HG03108 (cell line): Measurements from ENCODE around the gene PYROXD2.

Experiments used
- ATAC-seq: cut with Tn5 transposase; IDR thresholded peaks from one replicate; pipeline ENCODE4 v1.9.1; 2021; ENCODE audit warnings: moderate library complexity; ENCODE audit not compliant: unreplicated experiment

The PYROXD2 gene

DNA sequence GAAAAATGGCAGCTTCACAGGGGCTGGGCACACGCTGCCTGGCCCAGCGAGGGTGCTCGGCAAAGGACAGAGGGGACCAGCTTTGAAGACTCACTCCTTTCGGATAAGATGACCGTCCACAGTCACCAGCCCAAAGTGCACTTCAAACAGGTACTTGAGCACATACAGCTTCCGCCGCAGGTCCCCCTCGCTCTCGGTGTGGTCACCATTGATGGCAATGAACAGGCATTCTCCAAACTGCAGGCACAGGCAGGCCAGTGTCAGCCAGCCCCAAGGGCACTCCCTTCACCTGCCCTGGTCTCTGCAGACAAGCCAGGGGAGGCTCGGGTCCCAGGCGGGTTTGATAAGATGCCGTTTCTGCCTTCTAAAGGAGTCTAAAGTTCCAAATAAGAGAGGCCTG, 20.2 kb upstream of the PYROXD2 start:
- no peak for ATAC-seq

DNA sequence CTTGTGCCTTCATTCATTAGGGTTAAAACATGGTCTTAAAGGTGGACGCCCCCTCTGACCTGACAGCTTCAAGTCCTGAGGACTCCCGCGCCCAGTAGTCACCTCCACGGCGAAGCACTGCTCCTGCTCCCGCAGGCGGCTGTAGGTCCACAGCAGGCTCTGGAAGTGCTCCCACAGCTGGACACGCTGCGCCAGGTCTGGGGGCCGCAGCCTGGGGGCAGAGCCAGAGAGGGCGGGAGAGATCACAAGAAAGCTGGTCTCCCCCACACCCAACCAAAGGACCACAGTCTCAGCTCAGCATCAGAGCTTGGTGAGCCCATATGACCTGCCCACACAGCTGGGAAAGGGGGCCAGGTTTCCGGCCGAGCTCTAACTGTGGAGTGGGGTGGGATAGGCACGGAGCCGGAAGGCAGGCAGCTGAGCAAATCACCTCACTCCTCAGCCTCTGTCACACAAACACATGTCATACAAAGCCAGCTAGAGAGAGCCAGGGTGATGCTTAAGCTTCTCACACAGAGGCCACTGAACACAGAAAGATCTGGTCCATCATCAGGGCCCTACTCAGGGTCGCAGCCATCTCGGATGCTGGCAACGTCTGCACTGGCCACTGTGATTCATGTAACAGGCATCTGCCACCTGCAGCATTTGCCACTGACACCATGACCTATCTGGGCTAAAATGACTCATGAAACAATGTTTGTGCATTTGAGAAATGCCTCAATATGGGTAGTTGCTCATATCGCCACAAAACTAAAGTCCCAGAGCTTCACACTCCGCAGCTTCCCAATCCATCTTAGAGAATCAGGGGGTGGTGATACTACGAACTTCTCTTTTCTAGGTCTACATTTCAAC, 19.1 kb upstream of the PYROXD2 start:
- ATAC-seq, result no peak

DNA sequence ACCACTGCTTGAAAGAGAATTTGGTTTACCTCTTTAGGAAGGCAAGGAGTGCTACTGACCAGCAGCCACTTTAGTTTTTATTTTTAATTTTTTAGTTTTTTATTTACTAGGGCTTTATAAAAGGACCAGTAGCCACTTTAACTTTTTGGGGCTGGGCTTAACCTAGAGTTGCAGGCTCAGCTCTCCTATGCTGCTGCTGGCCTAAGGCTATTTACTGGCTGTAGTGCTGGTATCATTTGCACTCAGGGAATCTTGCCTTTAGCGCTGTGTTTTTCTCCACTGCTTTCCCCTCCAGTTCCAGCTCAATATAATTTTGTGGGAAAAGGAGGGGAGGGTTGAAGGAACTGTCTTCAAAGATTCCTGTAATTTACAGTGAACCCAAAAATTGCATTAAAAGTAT, 18.4 kb upstream of the PYROXD2 start:
- no peak for ATAC-seq

- no peak for ATAC-seq
Observed at GRCh38 chr10:98432330-98432729, 17.3 kb upstream of the PYROXD2 start.

GRCh38 chr10:98431016-98431415, 16.0 kb upstream of the PYROXD2 start:
- no peak for ATAC-seq

DNA sequence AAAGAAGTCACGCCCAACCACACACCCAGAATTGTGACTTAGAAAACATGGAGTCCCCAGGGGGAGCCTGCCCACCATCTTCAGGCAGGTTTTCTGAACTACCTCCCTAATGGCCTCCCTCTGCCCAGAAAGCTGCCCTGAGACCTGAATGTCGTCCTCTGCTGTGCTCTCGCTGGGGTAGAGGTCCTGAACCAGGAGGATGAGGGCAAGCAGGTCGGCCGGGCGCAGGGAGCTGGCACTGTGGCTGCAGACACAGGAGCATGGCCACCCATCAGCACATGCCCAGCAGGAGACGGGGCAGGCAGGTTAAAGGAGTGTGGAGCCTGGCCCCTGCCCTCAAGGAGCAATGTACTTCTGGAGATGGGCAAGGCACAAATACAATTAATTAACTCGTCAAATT, 15.4 kb upstream of the PYROXD2 start:
- ATAC-seq, result no peak

DNA sequence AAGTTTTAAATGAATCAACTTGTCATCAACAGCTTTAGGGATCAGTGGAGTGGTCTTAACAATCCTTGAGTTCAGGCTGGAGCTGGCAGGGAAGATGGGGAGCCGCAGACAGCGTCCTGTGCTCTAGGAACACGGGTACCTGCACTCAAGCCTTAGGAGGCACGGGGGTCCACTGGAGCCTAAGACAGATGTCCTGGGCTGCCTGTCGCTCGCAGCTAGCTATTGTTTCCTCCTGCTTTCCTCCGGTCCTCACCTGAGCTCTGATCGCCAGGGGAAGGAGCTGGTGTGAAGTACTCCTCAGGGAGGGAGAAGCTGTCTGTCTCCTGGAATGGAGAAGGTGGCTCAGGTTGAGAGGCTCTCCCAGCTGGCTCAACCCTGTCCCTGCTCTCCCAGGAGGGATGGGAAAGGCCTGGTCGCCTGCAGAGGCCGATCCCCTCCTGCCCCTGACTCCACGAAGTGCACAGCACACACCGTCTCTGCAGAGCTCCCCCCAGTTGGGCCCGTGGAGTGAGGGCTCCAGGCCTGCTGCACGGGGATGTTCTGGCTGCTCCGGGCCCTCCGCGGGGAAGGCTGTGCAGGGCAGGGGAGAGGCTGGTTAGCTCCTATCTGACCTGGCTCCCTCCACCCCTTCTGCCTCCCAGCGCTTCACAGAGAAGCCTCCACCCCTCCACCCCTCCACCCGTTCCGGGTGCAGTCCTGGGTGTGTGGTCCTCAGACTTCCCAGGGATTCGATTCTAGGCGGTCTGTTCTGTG, 14.5 kb upstream of the PYROXD2 start:
- no peak for ATAC-seq

DNA sequence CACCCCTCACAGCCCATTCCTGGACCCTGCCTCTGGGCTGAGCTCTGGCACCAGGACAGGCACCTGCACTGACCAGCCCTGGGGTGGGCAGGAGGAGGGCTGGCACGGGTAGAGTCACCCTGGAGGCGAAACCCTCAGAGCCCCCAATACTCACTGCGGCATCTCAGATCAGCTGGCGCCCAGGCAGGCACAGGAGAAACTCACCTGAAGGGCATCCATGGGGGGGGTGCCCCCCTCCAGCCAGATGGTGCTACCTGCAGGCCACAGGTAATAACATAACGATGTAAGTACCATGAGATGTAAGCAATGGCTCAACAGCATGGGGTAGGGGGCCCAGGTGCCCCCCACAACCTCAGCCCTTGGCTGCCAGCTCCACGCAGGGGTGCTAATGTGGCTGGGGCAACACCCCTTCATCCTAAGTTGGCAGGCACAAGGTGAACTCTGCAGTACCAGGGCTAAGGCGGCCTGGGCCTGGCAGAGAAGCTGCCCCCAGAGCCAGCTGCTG, 12.1 kb upstream of the PYROXD2 start:
- no peak for ATAC-seq

GRCh38 chr10:98425511-98426352, 10.8 kb upstream of the PYROXD2 start:
- ATAC-seq, result no peak

DNA sequence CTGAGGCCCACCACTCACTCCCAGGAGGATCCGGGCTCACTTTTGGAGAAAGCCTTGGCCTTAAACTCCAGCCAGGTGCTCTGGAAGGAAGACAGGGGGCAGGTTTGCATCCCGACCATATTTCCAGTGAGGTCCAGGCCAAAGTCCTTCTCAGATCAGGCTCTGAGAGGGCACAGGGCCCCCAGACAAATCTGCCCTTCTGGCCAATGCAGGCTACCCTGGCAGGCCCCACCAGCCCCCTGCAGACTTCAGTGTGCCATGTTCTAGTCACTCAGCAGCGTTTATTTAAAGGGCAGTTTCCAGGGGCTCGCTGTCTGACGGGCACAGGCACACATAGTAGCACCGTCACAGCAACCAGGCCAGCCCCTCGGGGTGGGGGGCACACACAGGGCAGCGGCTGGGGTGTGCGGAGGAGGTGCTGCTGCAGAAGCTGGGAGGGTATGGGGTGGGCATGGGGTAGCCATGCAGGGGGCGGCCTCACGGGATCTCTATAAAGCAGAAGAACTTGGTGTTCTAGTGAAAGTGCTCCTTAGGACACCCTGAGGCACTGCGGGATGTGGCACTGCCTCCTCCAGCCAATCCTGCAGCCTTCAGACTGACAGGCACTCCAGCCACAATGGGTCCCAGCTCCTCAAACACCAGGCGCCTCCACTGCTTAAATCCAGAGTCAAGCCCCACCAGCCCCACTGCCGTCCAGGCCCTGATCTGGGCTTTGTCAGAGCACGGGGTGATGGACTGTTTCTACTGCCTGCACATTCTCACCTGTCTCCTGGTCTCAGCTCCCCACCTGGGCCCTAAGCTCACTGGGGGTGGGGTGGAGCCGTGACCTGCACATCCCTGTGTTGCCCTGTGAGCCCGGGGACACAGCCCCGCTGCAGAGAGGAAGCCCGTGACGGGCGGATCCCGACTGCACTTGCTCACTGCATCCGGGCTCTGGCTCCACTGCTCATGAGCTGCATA, 9.6 kb upstream of the PYROXD2 start:
- ATAC-seq, result no peak

DNA sequence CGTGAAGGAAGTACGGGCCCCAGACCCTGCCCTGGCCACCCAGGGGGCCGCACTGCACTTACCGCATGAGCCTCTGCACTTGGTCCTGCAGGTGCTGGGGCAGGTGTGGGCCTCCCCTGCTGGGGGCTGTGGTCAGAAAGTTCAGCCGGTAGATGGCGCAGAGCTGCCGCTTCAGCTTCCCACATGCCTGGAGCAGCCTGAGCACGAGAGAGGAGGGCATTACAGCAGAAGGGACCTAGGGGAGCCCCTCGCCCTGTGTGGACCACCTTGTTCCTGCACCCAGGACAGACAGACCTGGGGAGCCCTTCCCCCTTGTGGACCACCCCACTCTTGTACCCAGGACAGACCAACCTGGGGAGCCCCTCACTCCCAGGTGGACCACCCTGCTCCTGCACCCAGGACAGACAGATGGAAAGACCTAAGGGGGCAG, 8.7 kb upstream of the PYROXD2 start:
- no peak for ATAC-seq

DNA sequence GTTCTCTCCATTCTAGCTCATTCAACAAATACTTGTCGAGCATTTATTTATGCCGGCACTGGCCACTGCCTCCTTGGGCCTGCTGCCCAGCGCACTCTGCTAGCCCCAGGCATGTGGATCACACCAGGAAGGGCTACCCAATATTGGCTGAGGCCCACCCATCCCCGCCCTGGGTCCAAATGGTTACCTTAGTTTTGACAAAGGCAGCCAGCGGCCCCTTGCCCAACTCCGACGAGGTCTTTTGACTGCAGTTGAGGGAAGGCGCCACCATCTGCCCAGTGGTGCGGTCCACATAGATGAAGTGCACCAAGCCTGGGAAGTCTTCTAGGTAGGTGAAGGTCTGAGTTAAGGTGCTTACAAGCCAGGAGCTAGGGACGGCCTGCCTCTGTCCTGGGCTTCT, 7.2 kb upstream of the PYROXD2 start:
- ATAC-seq, result no peak

- ATAC-seq, result no peak
Observed at GRCh38 chr10:98420786-98421185, 5.8 kb upstream of the PYROXD2 start.

DNA sequence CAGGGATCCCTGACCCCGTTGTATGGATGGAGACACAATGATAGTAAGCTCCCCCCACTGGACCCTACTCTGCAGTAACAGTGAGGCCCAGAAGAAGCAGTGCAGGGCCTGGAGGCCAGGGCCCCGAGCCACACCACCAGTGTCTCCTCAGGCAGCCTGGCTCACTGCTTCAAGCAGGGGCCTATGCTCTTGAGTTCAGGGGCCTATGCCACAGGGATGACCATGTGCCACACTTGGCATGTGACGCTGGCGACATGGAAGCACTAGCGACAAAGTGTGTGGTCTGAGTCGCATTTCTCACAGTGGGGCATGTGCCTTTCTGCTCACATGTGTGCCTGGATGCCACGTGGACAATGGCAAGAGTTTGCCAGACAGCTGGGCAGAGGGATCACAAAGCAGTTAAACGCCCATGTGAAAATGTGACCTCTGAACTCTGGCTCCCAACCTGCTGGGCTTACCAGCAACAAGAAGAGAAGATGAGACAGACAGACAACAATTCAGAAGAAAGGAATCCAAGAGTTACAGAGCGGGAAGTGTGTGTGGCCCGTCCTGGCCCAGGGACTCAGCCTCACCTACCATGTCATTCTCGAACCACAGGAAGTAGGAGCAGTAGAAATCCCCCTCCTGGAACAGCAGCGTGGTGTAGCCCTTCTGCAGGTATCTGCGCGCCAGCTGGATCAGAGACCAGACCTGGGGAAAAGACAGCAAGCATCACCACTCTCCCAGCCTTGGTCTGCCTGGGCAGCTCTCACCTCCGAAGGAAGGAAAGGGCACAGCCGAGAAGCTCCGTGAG, 4.7 kb upstream of the PYROXD2 start:
- no peak for ATAC-seq

- no peak for ATAC-seq
Observed at GRCh38 chr10:98418665-98419468, 3.9 kb upstream of the PYROXD2 start.

DNA sequence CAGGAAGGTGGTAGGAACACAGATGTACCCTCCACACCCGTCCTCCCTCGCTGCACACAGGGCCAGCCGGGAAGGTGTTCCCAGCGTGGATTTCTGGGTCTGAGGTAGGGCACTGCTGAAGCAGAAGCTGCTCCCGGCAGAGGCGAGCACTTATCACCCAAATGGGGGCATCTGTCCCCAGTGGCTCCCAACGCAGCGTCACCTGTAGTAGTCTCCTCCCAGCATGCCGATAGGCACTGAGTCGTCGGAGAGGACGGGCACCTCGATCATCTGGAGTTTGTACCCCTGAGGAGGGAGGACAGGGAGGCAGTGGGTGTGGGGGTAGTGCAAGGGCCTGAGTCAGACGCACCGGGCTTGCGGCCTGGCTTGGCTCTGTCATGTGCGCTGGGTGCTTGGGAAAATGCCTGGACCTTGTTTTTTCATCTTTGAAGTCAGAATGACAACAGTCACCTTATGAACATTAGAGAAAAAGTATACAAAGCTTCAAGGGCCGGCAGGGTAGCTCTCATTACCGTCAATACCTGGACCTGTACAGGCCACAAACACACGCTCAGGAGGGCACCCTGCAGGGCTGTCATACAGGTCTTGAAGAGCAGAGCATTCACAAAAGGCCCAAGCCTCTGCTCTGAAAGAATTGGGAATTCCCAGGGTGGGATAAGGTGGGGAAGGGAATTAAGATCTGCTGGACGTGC, 3.1 kb upstream of the PYROXD2 start:
- ATAC-seq, result no peak

DNA sequence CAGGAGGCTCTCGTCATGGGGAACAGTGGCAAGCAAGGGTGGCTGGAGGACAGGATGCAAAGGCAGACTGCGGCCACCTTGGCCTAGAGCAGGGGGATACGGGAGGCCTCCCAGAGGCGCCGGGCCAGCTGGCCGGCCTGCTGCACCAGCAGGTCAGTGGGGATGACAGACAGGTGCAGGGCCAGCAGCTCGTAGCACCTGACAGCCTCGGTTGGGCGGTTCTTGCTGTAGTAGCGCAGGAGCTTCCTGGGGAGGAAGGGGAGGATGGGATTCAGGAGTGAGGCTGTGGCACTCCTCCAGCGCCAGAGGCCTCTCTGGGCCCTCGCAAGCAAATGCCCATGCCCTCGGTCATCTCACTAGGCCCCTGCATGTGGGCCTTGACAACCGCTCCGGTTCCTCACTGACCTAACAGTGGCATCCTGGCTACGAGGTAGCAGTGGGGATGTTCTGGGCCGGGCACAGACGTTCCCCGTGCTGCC, 2.5 kb upstream of the PYROXD2 start:
- ATAC-seq, result no peak
